ENCODE results near the gene PANX2.

The PANX2 gene

DNA sequence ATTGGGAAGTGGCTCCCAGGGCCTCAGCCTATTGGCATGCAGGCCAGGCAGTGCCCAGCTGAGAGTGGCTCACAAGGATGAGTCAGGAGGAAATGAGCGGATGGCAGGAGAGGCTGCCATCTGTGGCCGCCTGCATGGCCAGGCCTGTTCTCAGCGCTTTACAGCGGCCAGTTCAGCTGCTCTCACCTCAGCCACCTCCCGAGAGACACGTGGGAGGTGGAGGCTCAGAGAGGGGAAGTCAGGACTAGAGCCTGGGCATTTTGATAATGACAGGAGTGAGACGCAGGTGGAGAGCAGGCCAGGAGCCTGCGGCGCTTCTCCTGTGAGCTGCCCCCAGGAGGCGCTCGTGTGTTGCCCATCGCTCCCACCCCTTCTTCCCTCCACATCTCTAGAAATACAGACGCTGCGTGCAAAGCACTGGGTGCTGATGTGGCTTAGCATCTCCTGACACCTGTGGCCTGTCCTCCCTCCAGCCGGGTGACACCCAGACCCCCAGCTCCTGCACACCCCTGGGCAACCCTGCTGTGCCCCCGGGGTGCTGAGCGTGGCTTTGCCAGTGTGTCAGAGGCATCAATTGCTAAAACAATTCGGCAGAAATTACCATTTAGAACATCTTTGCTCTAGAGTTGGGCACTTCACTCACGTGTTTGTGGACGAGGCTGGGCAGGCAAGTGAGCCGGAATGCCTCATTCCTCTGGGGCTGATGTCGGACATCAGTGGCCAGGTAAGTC lies 21.4 kb upstream of the PANX2 start:
- TF ChIP-seq ZFX (IDR thresholded peaks at IDR 0.05): no peak
- TF ChIP-seq, protein P1, sequence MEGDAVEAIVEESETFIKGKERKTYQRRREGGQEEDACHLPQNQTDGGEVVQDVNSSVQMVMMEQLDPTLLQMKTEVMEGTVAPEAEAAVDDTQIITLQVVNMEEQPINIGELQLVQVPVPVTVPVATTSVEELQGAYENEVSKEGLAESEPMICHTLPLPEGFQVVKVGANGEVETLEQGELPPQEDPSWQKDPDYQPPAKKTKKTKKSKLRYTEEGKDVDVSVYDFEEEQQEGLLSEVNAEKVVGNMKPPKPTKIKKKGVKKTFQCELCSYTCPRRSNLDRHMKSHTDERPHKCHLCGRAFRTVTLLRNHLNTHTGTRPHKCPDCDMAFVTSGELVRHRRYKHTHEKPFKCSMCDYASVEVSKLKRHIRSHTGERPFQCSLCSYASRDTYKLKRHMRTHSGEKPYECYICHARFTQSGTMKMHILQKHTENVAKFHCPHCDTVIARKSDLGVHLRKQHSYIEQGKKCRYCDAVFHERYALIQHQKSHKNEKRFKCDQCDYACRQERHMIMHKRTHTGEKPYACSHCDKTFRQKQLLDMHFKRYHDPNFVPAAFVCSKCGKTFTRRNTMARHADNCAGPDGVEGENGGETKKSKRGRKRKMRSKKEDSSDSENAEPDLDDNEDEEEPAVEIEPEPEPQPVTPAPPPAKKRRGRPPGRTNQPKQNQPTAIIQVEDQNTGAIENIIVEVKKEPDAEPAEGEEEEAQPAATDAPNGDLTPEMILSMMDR (conservative IDR thresholded peaks at IDR 0.05): peak; percentile 98
- H3K27ac ChIP-seq: peak overlapping the region; percentile 6; the same call in 1 of the 2 replicates

DNA sequence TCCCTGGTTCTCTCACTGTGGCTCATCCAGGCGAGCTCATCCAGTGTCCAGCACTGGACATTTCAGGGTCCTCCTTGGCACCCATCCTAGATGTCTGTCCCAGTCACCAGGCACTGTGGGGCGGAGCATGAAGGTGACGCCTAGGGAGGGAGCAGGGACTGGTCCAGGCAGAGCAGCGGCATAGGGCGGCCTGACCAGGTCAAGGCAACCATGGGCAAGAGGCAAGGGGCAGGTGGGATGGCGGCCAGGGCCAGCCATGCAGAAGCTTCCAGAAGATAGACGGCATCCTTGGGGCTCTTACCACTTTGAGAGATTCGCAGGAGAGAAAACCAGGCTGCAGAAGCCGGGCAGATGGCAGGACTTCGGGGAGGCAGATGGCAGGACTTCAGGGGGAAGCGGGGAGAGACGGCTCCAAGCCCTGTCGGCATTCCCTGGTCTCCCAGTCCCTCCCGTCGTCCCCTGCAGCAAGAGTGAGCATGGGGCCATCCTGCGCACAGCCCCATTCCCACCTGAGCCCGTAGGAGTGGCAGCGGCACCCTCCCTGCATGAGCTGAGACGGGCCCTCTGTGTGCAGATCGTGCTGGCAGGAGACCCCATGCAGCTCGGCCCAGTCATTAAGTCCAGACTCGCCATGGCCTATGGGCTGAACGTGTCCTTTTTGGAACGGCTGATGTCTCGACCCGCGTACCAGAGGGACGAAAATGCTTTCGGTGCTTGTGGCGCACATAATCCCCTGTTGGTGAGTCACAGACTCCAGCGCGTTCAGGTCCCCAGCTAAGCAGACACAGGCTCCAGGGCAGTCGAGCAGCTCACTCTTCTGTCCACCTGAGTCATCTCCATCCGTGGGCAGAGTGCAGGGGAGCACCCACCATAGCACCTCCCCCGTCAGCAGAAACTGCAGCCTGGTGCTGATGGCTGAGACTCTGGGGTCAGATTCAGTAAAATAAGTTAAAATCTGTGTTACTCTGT lies 20.1 kb upstream of the PANX2 start:
- no peak for TF ChIP-seq ZFX (IDR thresholded peaks at IDR 0.05)
- H3K27ac ChIP-seq: no peak overlapping the region

DNA sequence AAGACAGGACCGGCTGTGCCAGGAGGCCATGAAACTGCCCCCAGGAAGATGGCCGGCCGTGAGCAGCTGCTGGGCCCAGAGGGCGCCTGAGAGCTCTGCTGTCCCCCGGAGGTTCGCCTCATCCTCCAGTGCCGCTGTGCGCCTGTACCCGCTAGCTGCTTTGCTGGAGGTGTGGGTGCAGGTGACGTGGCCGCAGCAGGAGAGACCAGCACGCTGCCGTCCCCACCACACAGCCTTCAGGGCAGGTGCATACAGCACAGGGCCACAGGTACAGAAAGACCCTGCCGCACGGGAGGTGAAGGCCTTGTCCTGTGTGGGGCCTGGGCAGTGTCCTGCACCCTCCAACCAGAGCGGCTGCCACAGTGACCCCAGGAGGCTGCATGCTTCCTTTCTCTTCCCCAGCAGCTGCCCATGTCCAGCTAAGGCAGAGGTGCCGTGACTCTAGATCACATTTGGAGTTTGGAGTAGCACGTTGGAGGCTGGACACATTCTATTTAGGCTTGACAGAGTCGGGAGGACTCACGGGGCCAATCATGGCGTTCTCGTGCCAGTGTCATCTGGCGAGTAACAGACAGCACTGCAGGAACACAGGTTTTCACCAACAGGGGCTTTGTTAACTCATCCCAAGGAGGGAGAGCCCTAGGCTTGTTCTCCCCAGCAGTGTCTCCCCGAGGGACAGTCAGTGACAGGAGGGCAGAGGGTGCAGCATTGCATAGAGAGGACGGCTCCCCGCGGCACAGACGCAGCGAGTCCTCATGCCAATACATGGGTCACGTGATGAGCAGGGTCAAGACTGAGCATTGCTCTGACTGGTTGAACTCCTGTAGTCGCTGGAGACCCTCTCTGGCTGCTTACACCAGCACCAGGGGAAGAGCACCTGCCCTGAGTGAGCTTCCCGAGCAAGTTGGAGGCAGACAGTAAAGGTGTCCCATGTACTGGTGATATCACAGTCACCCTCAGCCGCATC lies 18.7 kb upstream of the PANX2 start:
- H3K27ac ChIP-seq: no peak overlapping the region
- TF ChIP-seq, protein P1 (conservative IDR thresholded peaks at IDR 0.05): no peak
- TF ChIP-seq ZFX (IDR thresholded peaks at IDR 0.05): no peak

DNA sequence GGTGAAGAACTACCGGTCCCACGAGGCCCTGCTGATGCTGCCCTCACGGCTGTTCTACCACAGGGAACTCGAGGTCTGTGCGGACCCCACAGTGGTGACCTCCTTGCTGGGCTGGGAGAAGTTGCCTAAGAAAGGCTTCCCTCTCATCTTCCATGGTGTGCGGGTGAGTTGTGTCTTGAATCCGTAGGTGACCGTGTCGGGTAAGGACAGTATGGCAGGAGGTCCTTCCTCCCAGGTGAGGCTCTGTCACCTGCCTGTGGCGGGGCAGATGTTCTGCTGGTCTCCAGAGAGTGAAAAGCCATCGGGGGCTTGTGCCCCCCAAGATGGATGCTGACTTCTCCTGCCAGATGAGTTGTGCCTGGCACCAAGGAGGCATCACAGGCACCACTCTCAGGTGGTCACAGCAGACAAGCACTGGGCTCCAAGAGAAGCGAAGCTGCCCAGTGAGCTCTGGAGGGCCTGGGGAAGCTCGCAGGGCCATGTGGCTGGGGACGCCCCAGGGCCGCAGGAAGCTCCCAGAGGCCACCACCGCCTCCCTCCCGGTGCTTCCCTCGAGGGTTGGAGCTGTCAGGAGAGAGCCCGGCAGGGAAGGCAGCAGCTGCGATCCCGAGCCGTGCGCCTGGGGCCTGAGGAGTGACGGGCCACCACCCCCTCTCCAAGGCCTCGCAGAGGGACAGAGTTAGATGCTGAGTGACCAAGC lies 17.3 kb upstream of the PANX2 start:
- H3K27ac ChIP-seq: no peak overlapping the region
- TF ChIP-seq, protein P1 (conservative IDR thresholded peaks at IDR 0.05): no peak
- no peak for TF ChIP-seq ZFX (IDR thresholded peaks at IDR 0.05)

DNA sequence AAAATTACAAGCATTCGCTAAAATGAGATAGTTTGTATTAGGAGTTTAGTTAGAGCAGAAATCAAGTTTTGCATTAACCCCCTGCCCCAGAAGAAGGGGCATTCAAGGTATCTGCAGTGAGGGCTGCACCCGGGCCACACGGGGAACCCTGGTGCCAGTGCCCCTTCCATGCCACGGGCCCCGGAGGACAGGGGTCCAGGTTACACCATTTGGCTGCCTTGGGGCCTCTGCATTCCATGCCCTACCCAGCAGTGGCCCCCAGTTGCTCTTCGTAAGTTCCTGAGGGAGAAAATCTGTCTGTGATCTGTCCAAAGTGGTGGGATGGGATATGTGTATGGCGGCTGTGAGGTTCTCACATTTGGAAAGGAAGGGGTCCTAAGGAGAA lies 16.8 kb upstream of the PANX2 start:
- TF ChIP-seq, protein P1 (conservative IDR thresholded peaks at IDR 0.05): no peak
- no peak overlapping the region for H3K27ac ChIP-seq

DNA sequence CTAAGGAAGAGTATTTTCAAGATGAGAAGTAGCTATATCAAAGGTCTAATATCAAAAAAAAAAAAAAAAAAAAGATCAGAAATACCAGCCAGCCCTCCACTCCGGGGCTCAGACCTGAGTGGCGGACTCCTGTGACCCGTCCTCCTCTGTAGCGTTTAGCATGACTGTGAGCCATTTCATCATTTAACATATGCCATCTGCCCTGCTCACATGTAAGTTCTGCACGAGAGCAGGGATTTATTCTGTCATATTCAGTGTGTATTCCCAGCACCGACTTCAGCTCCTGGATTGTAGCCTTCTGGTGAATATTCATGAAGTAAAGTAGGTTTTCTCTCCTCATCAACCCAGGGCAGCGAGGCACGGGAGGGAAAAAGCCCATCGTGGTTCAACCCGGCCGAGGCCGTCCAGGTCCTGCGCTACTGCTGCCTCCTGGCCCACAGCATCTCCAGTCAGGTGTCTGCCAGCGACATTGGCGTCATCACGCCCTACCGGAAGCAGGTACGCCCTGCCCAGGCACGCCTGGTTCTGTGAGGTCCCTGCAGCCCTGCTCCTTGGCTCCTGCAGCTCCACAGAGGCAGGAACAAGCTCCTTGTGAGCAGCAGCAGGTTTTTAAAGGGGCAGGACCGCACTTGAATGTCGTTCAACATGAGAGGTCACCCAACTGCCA lies 12.7 kb upstream of the PANX2 start:
- TF ChIP-seq, protein P1 (conservative IDR thresholded peaks at IDR 0.05): no peak
- no peak for TF ChIP-seq ZFX (IDR thresholded peaks at IDR 0.05)

More for the DNA sequence above, 12.7 kb upstream of the PANX2 start:
- H3K27ac ChIP-seq: 0 out of 2 replicates have a peak overlapping the region, but pooled peaks have one; percentile 6

Measured in C4-2B (cell line).